ENCODE measurements around the gene CFAP210.

DNA sequence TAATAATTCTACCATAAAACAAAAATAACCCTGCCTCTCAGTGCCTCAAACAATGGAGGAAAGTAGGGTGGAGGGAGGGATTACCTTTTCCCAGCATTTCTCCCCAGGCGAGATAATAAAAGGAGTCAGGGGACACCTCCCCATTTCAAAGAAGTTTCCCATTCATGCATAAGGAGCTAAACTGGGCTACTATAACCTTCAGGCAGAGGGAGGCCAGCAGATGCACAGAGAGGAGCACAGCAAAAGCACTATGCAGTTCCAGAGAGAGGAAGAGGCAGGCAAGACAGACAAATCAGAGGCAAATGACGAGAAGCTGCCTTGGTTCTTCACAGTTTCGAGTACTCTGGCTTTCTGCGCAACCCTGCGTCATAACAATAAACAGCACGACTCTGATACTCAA, 17.4 kb downstream of the CFAP210 start:
- TF ChIP-seq CTCF (IDR thresholded peaks at IDR 0.05): no peak
- no peak for TF ChIP-seq POLR2A (IDR thresholded peaks at IDR 0.05)
- TF ChIP-seq POLR2AphosphoS5 (IDR thresholded peaks at IDR 0.05; ENCODE audit: insufficient read depth in 1 of 2, low read depth in 1 of 2): no peak
